ENCODE results near the gene SOX6. TPM values are rescaled to one million over a fixed set of nuclear protein-coding genes. Genes with fewer than 3 reads are reported as not detected.
A peak's percentile ranks its signal among the peaks of the same experiment; 100 is the strongest.

The SOX6 gene
- total RNA-seq, 1 donor from 2014 or later = 7.6 TPM

- no peaks in the 10 kb centered on the region for H3K79me2 ChIP-seq (ENCODE audit: low read depth)
- H3K4me1 ChIP-seq = peaks cover 58% of the 10 kb centered on the region
- Mint-ChIP-seq H3K4me3 (peak overlapping the region; percentile 11), H3K36me3 (no peaks in the 10 kb centered on the region), H3K4me1 (peaks cover 55% of the 10 kb centered on the region), H3K9me3 (no peaks in the 10 kb centered on the region), H3K27me3 (ENCODE audit: insufficient read depth, low read depth) (no peaks in the 10 kb centered on the region), H3K27ac (peak overlapping the region; percentile 97)
- H2AFZ ChIP-seq (replicated peaks) = no peak overlapping the region
- peak overlapping the region; percentile 36 for H3K4me3 ChIP-seq
- peak overlapping the region; percentile 71 for H3K4me2 ChIP-seq
- H3K27me3 ChIP-seq = peaks cover 93% of the 10 kb centered on the region
- peaks cover 31% of the 10 kb centered on the region for H3F3A ChIP-seq (ENCODE audit: low read depth)
- H3K9me3 ChIP-seq (ENCODE audit: low read depth) = no peaks in the 10 kb centered on the region
- no peaks in the 10 kb centered on the region for H4K20me1 ChIP-seq (ENCODE audit: low read depth)
- peak overlapping the region; percentile 87 for H3K27ac ChIP-seq
- no peak overlapping the region for H3K9ac ChIP-seq
- H3K36me3 ChIP-seq = no peaks in the 10 kb centered on the region
- DNase-seq (ENCODE audit: low spot score) = no peak
- TF ChIP-seq CTCF (IDR thresholded peaks at IDR 0.05) = no peak
- TF ChIP-seq EZH2 (IDR thresholded peaks at IDR 0.05) = no peak
- no peak for TF ChIP-seq EZH2phosphoT487 (IDR thresholded peaks at IDR 0.05)
These were observed 47.1 kb upstream of the SOX6 start for GRCh38 chr11:16403448-16403803.

DNA sequence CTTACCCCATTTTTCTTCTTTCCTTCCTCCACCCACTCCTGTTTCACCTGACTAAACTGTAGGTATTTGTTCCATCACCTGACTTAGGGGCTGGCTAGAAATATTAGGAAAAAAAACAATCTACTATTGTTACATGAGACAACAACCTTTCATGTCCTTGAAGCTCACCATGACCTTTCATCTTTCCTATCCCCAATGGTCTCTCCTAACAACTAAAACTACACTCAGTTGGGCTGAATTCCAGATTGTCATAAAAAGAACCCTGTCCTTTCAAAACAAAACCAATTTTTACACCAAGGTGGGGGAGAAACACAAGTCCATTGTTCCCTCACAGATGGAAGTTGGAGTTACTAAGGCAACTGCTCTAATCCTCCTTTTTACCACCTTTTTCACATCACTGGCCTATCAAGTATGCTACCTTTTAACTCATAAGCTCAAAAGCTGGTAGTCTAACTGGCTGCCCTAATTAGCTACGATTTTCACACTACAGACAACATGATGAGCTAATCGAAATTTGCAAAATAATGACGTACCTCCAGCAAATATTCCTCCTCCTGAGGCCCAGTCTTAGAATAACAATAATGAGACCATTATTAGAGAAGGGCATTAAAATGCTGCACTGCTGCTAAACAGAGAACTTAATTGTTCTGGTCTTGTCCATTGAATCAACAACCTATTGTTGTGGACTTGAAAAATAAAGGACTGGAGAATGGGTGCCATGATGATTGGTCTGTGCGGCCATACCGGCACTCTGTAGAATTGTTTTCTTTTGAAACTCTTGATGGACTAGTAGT, 46.5 kb upstream of the SOX6 start:
- no peak for TF ChIP-seq CTCF (IDR thresholded peaks at IDR 0.05)
- DNase-seq (ENCODE audit: low spot score) = peak; percentile 58
- H3K27ac Mint-ChIP-seq = peak overlapping the region; percentile 97
- Histone ChIP-seq H3K9ac (no peak overlapping the region), H3K36me3 (no peaks in the 10 kb centered on the region), H3K4me1 (peaks cover 58% of the 10 kb centered on the region), H3F3A (ENCODE audit: low read depth) (peaks cover 31% of the 10 kb centered on the region), H2AFZ (replicated peaks) (no peak overlapping the region), H3K27ac (peak overlapping the region; percentile 87), H3K79me2 (ENCODE audit: low read depth) (no peaks in the 10 kb centered on the region), H3K4me3 (peak overlapping the region; percentile 36), H3K9me3 (ENCODE audit: low read depth) (no peaks in the 10 kb centered on the region), H3K4me2 (peak overlapping the region; percentile 71), H3K27me3 (peaks cover 93% of the 10 kb centered on the region), H4K20me1 (ENCODE audit: low read depth) (no peaks in the 10 kb centered on the region)
- H3K9me3 Mint-ChIP-seq = peaks cover 2% of the 10 kb centered on the region
- H3K4me3 Mint-ChIP-seq = peak overlapping the region; percentile 11
- H3K4me1 Mint-ChIP-seq = peaks cover 58% of the 10 kb centered on the region
- no peaks in the 10 kb centered on the region for H3K27me3 Mint-ChIP-seq (ENCODE audit: insufficient read depth, low read depth)
- peaks cover 2% of the 10 kb centered on the region for H3K36me3 Mint-ChIP-seq

DNA sequence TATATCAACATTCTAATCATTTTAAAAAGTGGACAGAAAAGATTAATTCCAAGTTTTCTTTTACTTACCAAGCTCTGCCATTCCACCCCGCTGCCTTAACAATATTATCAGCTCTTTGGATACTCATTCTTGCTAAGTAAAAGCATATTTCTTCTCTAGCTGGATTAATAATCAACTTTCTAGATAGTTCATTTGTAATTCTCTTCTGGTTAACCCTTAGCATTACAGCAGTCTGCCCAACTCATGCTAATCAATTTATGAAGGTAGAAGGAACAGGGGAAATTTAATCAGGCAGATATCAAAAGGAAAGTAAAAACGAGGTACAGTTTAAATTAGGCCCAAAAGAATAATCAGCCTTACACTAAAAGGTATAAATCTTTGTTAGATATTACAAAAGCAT, 41.0 kb upstream of the SOX6 start:
- Histone ChIP-seq H3F3A (ENCODE audit: low read depth) (peaks cover 4% of the 10 kb centered on the region), H3K4me2 (no peak overlapping the region), H3K36me3 (no peaks in the 10 kb centered on the region), H3K9ac (no peak overlapping the region), H3K4me3 (no peak overlapping the region), H3K27ac (no peak overlapping the region), H2AFZ (replicated peaks) (no peak overlapping the region), H4K20me1 (ENCODE audit: low read depth) (no peaks in the 10 kb centered on the region), H3K9me3 (ENCODE audit: low read depth) (no peaks in the 10 kb centered on the region), H3K79me2 (ENCODE audit: low read depth) (no peaks in the 10 kb centered on the region), H3K27me3 (peaks cover 100% of the 10 kb centered on the region), H3K4me1 (peaks cover 30% of the 10 kb centered on the region)
- H3K4me3 Mint-ChIP-seq = no peak overlapping the region
- H3K9me3 Mint-ChIP-seq = peaks cover 2% of the 10 kb centered on the region
- no peak for DNase-seq (ENCODE audit: low spot score)
- peaks cover 2% of the 10 kb centered on the region for H3K36me3 Mint-ChIP-seq
- H3K27me3 Mint-ChIP-seq (ENCODE audit: insufficient read depth, low read depth) = no peaks in the 10 kb centered on the region
- no peak for TF ChIP-seq EZH2 (IDR thresholded peaks at IDR 0.05)
- TF ChIP-seq EZH2phosphoT487 (IDR thresholded peaks at IDR 0.05) = no peak
- TF ChIP-seq CTCF (IDR thresholded peaks at IDR 0.05) = no peak
- H3K4me1 Mint-ChIP-seq = peaks cover 36% of the 10 kb centered on the region
- H3K27ac Mint-ChIP-seq = no peak overlapping the region
